Right atrium auricular region (tissue), 2 donors: ENCODE measurements around the gene BMX. TPM values are rescaled to one million over a fixed set of nuclear protein-coding genes. Genes with fewer than 3 reads are reported as not detected.

Experiments
- DNase-seq: peaks from one replicate; pipeline ENCODE4 v3.0.0-alpha.2; 2019; ENCODE audit warnings: low spot score
- H3K27ac ChIP-seq, 2 donors: fragments of 200-600 bp; sonication (generic); 1 replicate in 1 of 2; 2 replicates in 1 of 2; pipeline ENCODE4 v1.5.1; 2016 to 2019
- H3K27me3 ChIP-seq, 2 donors: fragments of 200-600 bp; sonication (generic); one replicate each; pipeline versions ENCODE4 v1.5.1 to v1.6.0; 2017 to 2019
- H3K36me3 ChIP-seq: fragments of 200-600 bp; sonication (generic); one replicate; pipeline ENCODE4 v1.5.1; 2016
- H3K4me1 ChIP-seq, 2 donors: fragments of 200-600 bp; sonication (generic); one replicate each; pipeline versions ENCODE4 v1.5.1 to v1.6.0; 2017 to 2019
- H3K4me3 ChIP-seq, 2 donors: fragments of 200-600 bp; sonication (generic); 1 replicate in 1 of 2; 2 replicates in 1 of 2; pipeline ENCODE4 v1.5.1; 2017 to 2019; ENCODE audit warnings: mild to moderate bottlenecking in 1 of 2, moderate library complexity in 1 of 2
- H3K9me3 ChIP-seq, 2 donors: fragments of 200-600 bp; sonication (generic); one replicate each; pipeline ENCODE4 v1.5.1; 2019
- CTCF ChIP-seq, 2 donors: fragments of 200-600 bp; sonication (generic); IDR thresholded peaks; one replicate each; pipeline ENCODE4 v1.5.1; 2019; ENCODE audit warnings: antibody characterized with exemption in 2 of 2
- total RNA-seq, 2 donors: library from RNA; depleted of rRNA; stranded (reverse); fragments of >200 nt; gene quantifications; one replicate each; pipeline ENCODE4 v1.1.0, GENCODE V29; 2016

The BMX gene
- total RNA-seq, 2 donors from 2014 or later = 12.9 to 20.1 TPM

- no peaks in the 10 kb centered on the region for H3K27me3 ChIP-seq
- no peak overlapping the region for H3K27ac ChIP-seq
- no peak for TF ChIP-seq CTCF (IDR thresholded peaks at IDR 0.05)
- no peaks in the 10 kb centered on the region for H3K4me1 ChIP-seq
- no peaks in the 10 kb centered on the region for H3K36me3 ChIP-seq
- no peak overlapping the region for H3K4me3 ChIP-seq
- DNase-seq = no peak
- H3K9me3 ChIP-seq = no peaks in the 10 kb centered on the region
Measured at GRCh38 chrX:15594371-15594770, 93.8 kb downstream of the BMX start.

GRCh38 chrX:15598026-15598425, 97.4 kb downstream of the BMX start:
- no peaks in the 10 kb centered on the region for H3K9me3 ChIP-seq
- H3K27me3 ChIP-seq = no peaks in the 10 kb centered on the region
- no peak for DNase-seq
- peak overlapping the region in 1 of 2 donors; percentile 63 for H3K27ac ChIP-seq
- H3K36me3 ChIP-seq = no peaks in the 10 kb centered on the region
- peak overlapping the region in 1 of 2 donors; percentile 3 for H3K4me3 ChIP-seq
- H3K4me1 ChIP-seq = no peaks in the 10 kb centered on the region
- no peak for TF ChIP-seq CTCF (IDR thresholded peaks at IDR 0.05)

GRCh38 chrX:15599461-15599860, 98.9 kb downstream of the BMX start:
- no peaks in the 10 kb centered on the region for H3K9me3 ChIP-seq
- no peaks in the 10 kb centered on the region for H3K36me3 ChIP-seq
- no peaks in the 10 kb centered on the region for H3K4me1 ChIP-seq
- no peak for DNase-seq
- H3K27me3 ChIP-seq = no peaks in the 10 kb centered on the region
- TF ChIP-seq CTCF (IDR thresholded peaks at IDR 0.05) = no peak
- peak overlapping the region in 1 of 2 donors; percentile 63 for H3K27ac ChIP-seq
- no peak overlapping the region for H3K4me3 ChIP-seq

GRCh38 chrX:15600049-15600448, 99.4 kb downstream of the BMX start:
- no peak for DNase-seq
- Histone ChIP-seq H3K4me1 (no peaks in the 10 kb centered on the region), H3K9me3 (no peaks in the 10 kb centered on the region), H3K4me3 (no peak overlapping the region), H3K27me3 (no peaks in the 10 kb centered on the region), H3K36me3 (no peaks in the 10 kb centered on the region), H3K27ac (peak overlapping the region in 1 of 2 donors; percentile 63)
- TF ChIP-seq CTCF (IDR thresholded peaks at IDR 0.05) = no peak

GRCh38 chrX:15600745-15601144, 100.1 kb downstream of the BMX start, which contains the start of gene ACE2:
TSS of gene ACE2 (minus strand) at chrX:15600960. CDS start at chrX:15600911, 49 bp downstream.
- TF ChIP-seq CTCF (IDR thresholded peaks at IDR 0.05) = no peak

GRCh38 chrX:15601932-15602331, 101.3 kb downstream of the BMX start:
- Histone ChIP-seq H3K27me3 (no peaks in the 10 kb centered on the region), H3K27ac (no peak overlapping the region), H3K4me1 (no peaks in the 10 kb centered on the region), H3K9me3 (no peaks in the 10 kb centered on the region), H3K4me3 (no peak overlapping the region), H3K36me3 (no peaks in the 10 kb centered on the region)
- no peak for TF ChIP-seq CTCF (IDR thresholded peaks at IDR 0.05)
- no peak for DNase-seq

More at GRCh38 chrX:15600745-15601144, 100.1 kb downstream of the BMX start, which contains the start of gene ACE2:
- Histone ChIP-seq H3K9me3 (no peaks in the 10 kb centered on the region), H3K27ac (peak within 1 kb of the TSS in 1 of 2 donors; percentile 63), H3K36me3 (no peaks in the 10 kb centered on the region), H3K4me1 (no peaks in the 10 kb centered on the region), H3K27me3 (no peaks in the 10 kb centered on the region), H3K4me3 (peak within 1 kb of the TSS in 1 of 2 donors; percentile 6)
- no peak for DNase-seq
